ENCODE results near the gene NUCB1. TPM values are rescaled to one million over a fixed set of nuclear protein-coding genes. Genes with fewer than 3 reads are reported as not detected.

The NUCB1 gene
- total and polyA plus RNA-seq, 9 of the 15 experiments (the other 6 are each of a cell fraction or from before 2014, with no cell fraction given) = 3.1 to 153 (median 71.7) TPM

- TF ChIP-seq CHD7 (IDR thresholded peaks at IDR 0.05; ENCODE audit: low read depth, low read length) (peak; percentile 70), GTF2A2 (tag; IDR thresholded peaks at IDR 0.05) (no peak), ZNF384 (IDR thresholded peaks at IDR 0.05; ENCODE audit: low read depth, low read length) (no peak), BACH1 (tag; IDR thresholded peaks at IDR 0.05) (peak; percentile 78), ZNF584 (CRISPR knock-in tag; IDR thresholded peaks at IDR 0.05; ENCODE audit: low read depth) (no peak), BHLHE40 (IDR thresholded peaks at IDR 0.05; ENCODE audit: low read length) (peak; percentile 39; the same call in 1 of the 2 replicates), C11orf30 (IDR thresholded peaks at IDR 0.05; ENCODE audit: low read depth) (peak; percentile 99), ZFX (CRISPR knock-in tag; IDR thresholded peaks at IDR 0.05) (peak; percentile 41), MAX (CRISPR knock-in tag; IDR thresholded peaks at IDR 0.05) (peak; percentile 29; the same call in 1 of the 2 replicates), GTF3C2 (IDR thresholded peaks at IDR 0.05; ENCODE audit: borderline replicate concordance, extremely low read depth, insufficient read length) (no peak), LEF1 (IDR thresholded peaks at IDR 0.05) (no peak), NCOA1 (IDR thresholded peaks at IDR 0.05; ENCODE audit: low read depth) (no peak), MXI1 (IDR thresholded peaks at IDR 0.05; ENCODE audit: low read depth, low read length) (no peak; the same call in none of the 2 replicates)
These were observed 67.5 kb downstream of the NUCB1 start (continued) for GRCh38 chr19:48967346-48968178.
